HEK293T (cell line): ENCODE data around the gene PHIP.

Experiments used
- CTCF ChIA-PET: fragments of 350-600 bp; formaldehyde crosslinking; extraction: SDS; loops from one replicate; lab custom pipeline; 2021; ENCODE audit warnings: antibody characterized with exemption, inconsistent platforms; lab: Yijun Ruan, JAX
- POLR2A ChIA-PET: fragments of 350-600 bp; formaldehyde crosslinking; extraction: SDS; loops from one replicate; lab custom pipeline; 2020; ENCODE audit warnings: antibody characterized with exemption, inconsistent platforms; lab: Yijun Ruan, JAX
- DNase-seq: peaks from one replicate; pipeline ENCODE4 v3.0.0; 2012; ENCODE audit warnings: mixed read lengths; ENCODE audit errors: extremely low spot score
- ARNT ChIP-seq: fragments of 450-650 bp; IDR thresholded peaks from 2 replicates; pipeline ENCODE4 v1.6.1; 2017; ENCODE audit warnings: mild to moderate bottlenecking
- BHLHE40 ChIP-seq: fragments of 450-650 bp; IDR thresholded peaks from 2 replicates; pipeline ENCODE4 v1.6.1; 2016; ENCODE audit warnings: mild to moderate bottlenecking, moderate library complexity, borderline replicate concordance
- CTBP1 ChIP-seq: fragments of 450-650 bp; IDR thresholded peaks from 2 replicates; pipeline ENCODE4 v1.6.1; 2016; ENCODE audit warnings: borderline replicate concordance
- ELF4 ChIP-seq: fragments of 450-650 bp; IDR thresholded peaks from 2 replicates; pipeline ENCODE4 v1.6.1; 2017; ENCODE audit warnings: antibody characterized with exemption
- FOXA1 ChIP-seq: fragments of 450-650 bp; IDR thresholded peaks from 2 replicates; pipeline ENCODE4 v1.6.1; 2016; ENCODE audit warnings: mild to moderate bottlenecking
- FOXK2 ChIP-seq: fragments of 450-650 bp; IDR thresholded peaks from 2 replicates; pipeline ENCODE4 v1.6.1; 2016; ENCODE audit warnings: mild to moderate bottlenecking
- FOXM1 ChIP-seq: fragments of 450-650 bp; IDR thresholded peaks from 2 replicates; pipeline ENCODE4 v1.6.1; 2017; ENCODE audit warnings: mild to moderate bottlenecking, borderline replicate concordance
- HDGF ChIP-seq: fragments of 450-650 bp; IDR thresholded peaks from 2 replicates; pipeline ENCODE4 v1.6.1; 2017; ENCODE audit warnings: antibody characterized with exemption, borderline replicate concordance
- L3MBTL2 ChIP-seq: fragments of 450-650 bp; conservative IDR thresholded peaks from 2 replicates; pipeline ENCODE4 v1.6.1; 2016; ENCODE audit warnings: mild to moderate bottlenecking
- LEF1 ChIP-seq: fragments of 450-650 bp; IDR thresholded peaks from 2 replicates; pipeline ENCODE4 v1.6.1; 2017; ENCODE audit warnings: mild to moderate bottlenecking, borderline replicate concordance
- NFRKB ChIP-seq: fragments of 450-650 bp; IDR thresholded peaks from 2 replicates; pipeline ENCODE4 v1.6.1; 2016; ENCODE audit warnings: mild to moderate bottlenecking, moderate library complexity
- SP1 ChIP-seq: fragments of 450-650 bp; IDR thresholded peaks from 2 replicates; pipeline ENCODE4 v1.6.1; 2017
- SUZ12 ChIP-seq: fragments of 450-650 bp; IDR thresholded peaks from 2 replicates; pipeline ENCODE4 v1.6.1; 2016; ENCODE audit warnings: mild to moderate bottlenecking
- TARDBP ChIP-seq: fragments of 450-650 bp; IDR thresholded peaks from 2 replicates; pipeline ENCODE4 v1.6.1; 2016
- ZNF384 ChIP-seq: fragments of 450-650 bp; IDR thresholded peaks from 2 replicates; pipeline ENCODE4 v1.6.1; 2016
- TF ChIP-seq, protein P1 (sequence below): fragments of 450-650 bp; IDR thresholded peaks from 2 replicates; pipeline ENCODE4 v1.6.1; 2016

PHIP gene

DNA sequence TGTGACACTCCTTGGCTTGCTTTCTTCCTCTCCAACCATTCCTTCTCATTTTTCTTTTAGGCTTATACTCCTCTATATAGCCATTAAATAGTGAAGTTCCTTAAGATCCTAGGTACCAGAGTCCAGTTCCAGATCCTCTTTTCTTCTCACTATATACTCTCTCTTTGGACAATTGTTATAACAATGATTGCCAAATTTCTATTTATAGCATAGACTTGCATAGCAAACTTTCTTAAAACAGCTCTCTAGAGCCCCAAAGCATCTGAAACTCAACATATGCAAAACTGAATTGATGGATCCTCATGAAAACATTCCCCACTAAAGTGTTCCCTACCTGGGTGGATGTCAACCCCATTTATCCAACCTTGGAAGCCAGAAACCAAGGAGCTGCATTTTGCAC is 13.4 kb downstream of the PHIP start:
- CTCF ChIA-PET: no interaction called here
- POLR2A ChIA-PET: no interaction called here
- TF ChIP-seq FOXK2 (no peak), BHLHE40 (no peak), CTBP1 (no peak), SUZ12 (no peak), HDGF (no peak), ARNT (no peak), ELF4 (no peak), FOXM1 (no peak), FOXA1 (no peak), SP1 (no peak)
- DNase-seq: no peak

GRCh38 chr6:79062708-79063107 is 15.3 kb downstream of the PHIP start:
- POLR2A ChIA-PET: no interaction called here
- no peak for TF ChIP-seq LEF1
- no peak for TF ChIP-seq NFRKB
- TF ChIP-seq TARDBP: no peak
- TF ChIP-seq FOXA1: no peak
- no peak for TF ChIP-seq L3MBTL2
- TF ChIP-seq, protein P1, sequence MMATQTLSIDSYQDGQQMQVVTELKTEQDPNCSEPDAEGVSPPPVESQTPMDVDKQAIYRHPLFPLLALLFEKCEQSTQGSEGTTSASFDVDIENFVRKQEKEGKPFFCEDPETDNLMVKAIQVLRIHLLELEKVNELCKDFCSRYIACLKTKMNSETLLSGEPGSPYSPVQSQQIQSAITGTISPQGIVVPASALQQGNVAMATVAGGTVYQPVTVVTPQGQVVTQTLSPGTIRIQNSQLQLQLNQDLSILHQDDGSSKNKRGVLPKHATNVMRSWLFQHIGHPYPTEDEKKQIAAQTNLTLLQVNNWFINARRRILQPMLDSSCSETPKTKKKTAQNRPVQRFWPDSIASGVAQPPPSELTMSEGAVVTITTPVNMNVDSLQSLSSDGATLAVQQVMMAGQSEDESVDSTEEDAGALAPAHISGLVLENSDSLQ: no peak
- no peak for TF ChIP-seq FOXK2
- no peak for TF ChIP-seq ZNF384
- no peak for TF ChIP-seq CTBP1
- TF ChIP-seq HDGF: no peak
- TF ChIP-seq BHLHE40: no peak
- TF ChIP-seq SP1: no peak
- no peak for TF ChIP-seq ELF4
- no peak for TF ChIP-seq FOXM1
- TF ChIP-seq SUZ12: no peak
- TF ChIP-seq ARNT: no peak
- CTCF ChIA-PET: no interaction called here
- no peak for DNase-seq

GRCh38 chr6:79057746-79058145 is 20.3 kb downstream of the PHIP start:
- POLR2A ChIA-PET: no interaction called here
- CTCF ChIA-PET: no interaction called here
- no peak for TF ChIP-seq CTBP1
- TF ChIP-seq ELF4: no peak
- no peak for TF ChIP-seq BHLHE40
- TF ChIP-seq L3MBTL2: no peak
- no peak for TF ChIP-seq FOXA1
- no peak for TF ChIP-seq FOXK2
- TF ChIP-seq SP1: no peak
- DNase-seq: no peak

DNA sequence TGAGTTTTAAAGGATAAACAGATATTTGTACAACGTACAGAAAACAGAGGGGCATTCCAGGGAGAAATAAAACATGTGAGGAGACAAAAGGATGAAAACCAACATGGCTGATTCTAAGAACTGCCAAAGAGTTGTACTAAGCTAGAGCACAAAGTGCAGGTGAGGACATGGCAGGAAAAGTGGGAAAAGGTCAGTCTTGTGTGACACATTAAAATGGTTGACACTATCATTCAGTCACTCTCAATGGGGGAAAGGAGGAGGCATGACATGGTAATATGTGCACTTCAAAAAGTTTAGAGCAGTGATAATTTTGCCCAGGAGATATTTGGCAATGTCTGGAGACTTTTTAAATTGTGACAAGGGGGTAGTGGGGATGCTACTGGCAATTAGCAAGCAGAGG is 21.8 kb downstream of the PHIP start:
- ChIA-PET CTCF (interaction anchor here (0.6 kb wide), 1 partner anchor 590 kb away, joined by 3 read pairs; no protein-coding TSS in a partner anchor), POLR2A (no interaction called here)
- TF ChIP-seq FOXM1: no peak
- DNase-seq: no peak

DNA sequence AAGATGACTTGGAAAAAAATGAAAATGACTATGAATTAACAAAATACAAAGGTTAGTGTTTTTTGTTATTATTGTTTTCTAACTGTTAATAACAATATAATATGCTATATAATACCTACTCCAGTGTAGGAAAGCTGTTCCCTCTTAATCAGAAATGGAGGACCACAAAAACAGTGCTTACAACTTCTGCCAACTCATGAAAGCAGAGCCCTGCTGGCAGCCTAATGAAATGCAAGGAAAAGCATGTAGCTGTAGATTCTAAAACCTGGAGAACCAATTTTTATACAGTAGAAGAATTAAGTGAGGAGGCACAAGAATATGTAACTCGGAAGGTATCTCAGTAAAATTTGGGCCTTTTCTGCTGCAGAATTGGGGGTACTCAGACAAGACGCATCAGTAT is 29.4 kb downstream of the PHIP start:
- no peak for TF ChIP-seq ELF4
- ChIA-PET CTCF (interaction anchor here (1.3 kb wide), 1 partner anchor 23 kb away, joined by 3 read pairs; no protein-coding TSS in a partner anchor), POLR2A (no interaction called here)
- DNase-seq: peak; percentile 39

DNA sequence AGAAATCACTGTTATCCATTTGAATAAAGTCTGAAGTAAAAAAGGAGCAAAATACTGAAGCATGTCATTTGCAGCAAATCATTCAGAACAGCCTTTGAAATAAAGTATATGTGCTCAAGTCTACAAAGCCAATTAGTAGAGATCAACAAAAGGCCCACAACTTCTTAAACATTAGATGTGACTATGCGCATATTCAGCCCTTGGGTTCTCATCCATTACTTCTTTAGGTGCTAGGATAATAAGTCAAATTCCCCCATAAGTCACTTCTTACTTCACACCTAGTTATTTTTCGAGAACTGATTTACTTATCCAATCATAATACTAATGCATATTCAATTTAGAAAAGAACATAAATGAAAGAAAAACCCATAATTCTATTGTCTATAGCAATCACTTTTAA is 31.0 kb downstream of the PHIP start:
- DNase-seq: no peak
- TF ChIP-seq SP1: no peak
- no peak for TF ChIP-seq BHLHE40
- no peak for TF ChIP-seq FOXK2
- TF ChIP-seq ELF4: no peak
- TF ChIP-seq TARDBP: no peak
- no peak for TF ChIP-seq HDGF
- TF ChIP-seq LEF1: no peak
- no peak for TF ChIP-seq ZNF384
- no peak for TF ChIP-seq L3MBTL2
- no peak for TF ChIP-seq SUZ12
- no peak for TF ChIP-seq FOXM1
- ChIA-PET CTCF (no interaction called here), POLR2A (no interaction called here)

DNA sequence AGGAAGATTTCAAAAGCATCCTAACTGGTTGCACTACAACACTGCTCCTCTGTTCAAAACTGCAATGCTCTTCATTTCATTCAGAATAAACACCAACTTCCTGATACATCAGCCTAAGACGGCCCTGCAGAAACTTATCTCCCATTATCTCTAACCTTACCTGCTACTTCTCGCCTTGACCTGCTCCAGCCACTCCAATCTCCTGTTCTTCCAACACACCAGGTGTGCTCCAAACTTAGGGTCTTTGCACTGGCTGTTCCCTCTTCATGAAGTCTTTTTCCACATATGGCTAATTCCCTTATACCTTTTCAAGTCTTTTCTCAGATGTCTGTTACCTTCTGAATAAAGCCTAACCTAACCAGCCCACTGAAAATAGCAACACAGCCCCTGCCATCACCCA is 32.1 kb downstream of the PHIP start:
- CTCF ChIA-PET: interaction anchor here (0.7 kb wide), 1 partner anchor 10 kb away, joined by 3 read pairs; no protein-coding TSS in a partner anchor
- no peak for DNase-seq
- TF ChIP-seq SUZ12 (no peak), BHLHE40 (no peak), NFRKB (no peak), L3MBTL2 (no peak), FOXK2 (no peak), FOXM1 (no peak), ARNT (no peak), HDGF (no peak), ELF4 (no peak), FOXA1 (no peak), LEF1 (no peak), CTBP1 (no peak), SP1 (no peak), TARDBP (no peak), ZNF384 (no peak)
- TF ChIP-seq, protein P1: no peak
- POLR2A ChIA-PET: no interaction called here

- DNase-seq: no peak
- TF ChIP-seq, protein P1: no peak
- TF ChIP-seq ZNF384 (no peak), LEF1 (no peak), ELF4 (no peak), SUZ12 (no peak), ARNT (no peak), SP1 (no peak), FOXM1 (no peak), BHLHE40 (no peak), FOXK2 (no peak), NFRKB (no peak), HDGF (no peak), FOXA1 (no peak), TARDBP (no peak), L3MBTL2 (no peak), CTBP1 (no peak)
- CTCF ChIA-PET: no interaction called here
- POLR2A ChIA-PET: interaction anchor here (1.1 kb wide), 1 partner anchor 35 kb away, joined by 3 read pairs; the partner anchor contains the start of gene PHIP
These were observed 35.3 kb downstream of the PHIP start for GRCh38 chr6:79042799-79043126.
